Tibial artery (tissue), 4 donors: ENCODE results near the gene ERC1.

Source experiments
- DNase-seq, 2 donors: peaks; one replicate each; pipeline ENCODE4 v3.0.0-alpha.2; 2019
- H3K27ac ChIP-seq, 2 donors: fragments of 200-600 bp; sonication (generic) in 1 of 2; 1 replicate in 1 of 2; 2 replicates in 1 of 2; pipeline ENCODE4 v1.5.1; 2018 to 2019; ENCODE audit warnings: mild to moderate bottlenecking in 1 of 2
- H3K27me3 ChIP-seq, 2 donors: fragments of 200-600 bp; sonication (generic) in 1 of 2; one replicate each; pipeline versions ENCODE4 v1.5.1 to v1.6.0; 2016 to 2019
- H3K36me3 ChIP-seq, 3 donors: fragments of 200-600 bp; sonication (generic) in 2 of 3; one replicate each; pipeline ENCODE4 v1.5.1; 2016 to 2019; ENCODE audit warnings: mild to moderate bottlenecking in 2 of 3
- H3K4me1 ChIP-seq, 4 donors: fragments of 200-600 bp; sonication (generic) in 2 of 4; 1 replicate in 3 of 4; 2 replicates in 1 of 4; pipeline ENCODE4 v1.5.1; 2016 to 2019
- H3K4me3 ChIP-seq, 2 donors: fragments of 200-600 bp; sonication (generic) in 1 of 2; 1 replicate in 1 of 2; 2 replicates in 1 of 2; pipeline ENCODE4 v1.5.1; 2018 to 2019; ENCODE audit warnings: mild to moderate bottlenecking in 2 of 2
- H3K9me3 ChIP-seq, 3 donors: fragments of 200-600 bp; sonication (generic) in 1 of 3; one replicate each; pipeline ENCODE4 v1.5.1; 2016 to 2019
- CTCF ChIP-seq, 2 experiments: fragments of 200-600 bp in 1 of 2; fragments of 450-650 bp in 1 of 2; IDR thresholded peaks; one replicate each; pipeline ENCODE4 v1.5.1; 2017 to 2019; ENCODE audit warnings: antibody characterized with exemption in 2 of 2, mild to moderate bottlenecking in 1 of 2, moderate library complexity in 1 of 2
- intact Hi-C: fragments of 100-400 bp; cut with DNase I; formaldehyde crosslinking; loops from one replicate; pipeline ENCODE4 v1.15.0; 2023; ENCODE audit warnings: low total_unique reads

The ERC1 gene

GRCh38 chr12:1305791-1306500 lies 314.9 kb downstream of the ERC1 start:
- Histone ChIP-seq H3K9me3 (no peaks in the 10 kb centered on the region), H3K4me3 (no peak overlapping the region), H3K36me3 (no peaks in the 10 kb centered on the region), H3K4me1 (peaks cover 0 to 2% (median 0%) of the 10 kb centered on the region in 4 donors), H3K27ac (no peak overlapping the region), H3K27me3 (no peaks in the 10 kb centered on the region)
- DNase-seq: no peak
- intact Hi-C loops: no loop called here
- TF ChIP-seq CTCF (IDR thresholded peaks at IDR 0.05): no peak

GRCh38 chr12:1306817-1307216 lies 315.8 kb downstream of the ERC1 start:
- Histone ChIP-seq H3K4me1 (peaks cover 0 to 7% (median 0%) of the 10 kb centered on the region in 4 donors), H3K4me3 (no peak overlapping the region), H3K27me3 (no peaks in the 10 kb centered on the region), H3K36me3 (no peaks in the 10 kb centered on the region), H3K9me3 (no peaks in the 10 kb centered on the region), H3K27ac (no peak overlapping the region)
- TF ChIP-seq CTCF (IDR thresholded peaks at IDR 0.05): no peak
- DNase-seq: no peak
- intact Hi-C loops: no loop called here

- no peak for DNase-seq
- Histone ChIP-seq H3K9me3 (no peaks in the 10 kb centered on the region), H3K4me3 (no peak overlapping the region), H3K27ac (no peak overlapping the region), H3K4me1 (peaks cover 0 to 12% (median 2%) of the 10 kb centered on the region in 4 donors), H3K36me3 (no peaks in the 10 kb centered on the region), H3K27me3 (no peaks in the 10 kb centered on the region)
- intact Hi-C loops: no loop called here
- no peak for TF ChIP-seq CTCF (IDR thresholded peaks at IDR 0.05)
Observed at GRCh38 chr12:1307796-1308195, 316.8 kb downstream of the ERC1 start.

- TF ChIP-seq CTCF (IDR thresholded peaks at IDR 0.05): no peak
Observed at GRCh38 chr12:1309613-1310012, 318.6 kb downstream of the ERC1 start.

GRCh38 chr12:1310653-1311052 lies 319.6 kb downstream of the ERC1 start:
- H3K4me3 ChIP-seq: no peak overlapping the region
- intact Hi-C loops: no loop called here
- H3K27me3 ChIP-seq: no peaks in the 10 kb centered on the region
- H3K36me3 ChIP-seq: peaks cover 4 to 11% (median 7%) of the 10 kb centered on the region in 3 donors
- H3K9me3 ChIP-seq: no peaks in the 10 kb centered on the region
- no peak overlapping the region for H3K27ac ChIP-seq
- H3K4me1 ChIP-seq: peaks cover 0 to 12% (median 2%) of the 10 kb centered on the region in 4 donors
- no peak for TF ChIP-seq CTCF (IDR thresholded peaks at IDR 0.05)
- DNase-seq: no peak

More at GRCh38 chr12:1309613-1310012, 318.6 kb downstream of the ERC1 start:
- no peaks in the 10 kb centered on the region for H3K27me3 ChIP-seq
- no peaks in the 10 kb centered on the region for H3K9me3 ChIP-seq
- H3K27ac ChIP-seq: no peak overlapping the region
- no peak for DNase-seq
- no peak overlapping the region for H3K4me3 ChIP-seq
- H3K36me3 ChIP-seq: peaks cover 0 to 6% (median 0%) of the 10 kb centered on the region in 3 donors
- intact Hi-C loops: no loop called here
- H3K4me1 ChIP-seq: peaks cover 0 to 12% (median 2%) of the 10 kb centered on the region in 4 donors
